Hepatocyte (in vitro differentiated cells): ENCODE data around the gene GDPD4.

ENCODE experiments used
- CTCF ChIP-seq: fragments of 200-600 bp; sonication (generic); IDR thresholded peaks from 2 replicates; pipeline ENCODE4 v1.5.1; 2016; ENCODE audit warnings: antibody characterized with exemption, mild to moderate bottlenecking; ENCODE audit not compliant: poor library complexity
- EZH2 ChIP-seq: fragments of 200-600 bp; sonication (generic); IDR thresholded peaks from 2 replicates; pipeline ENCODE4 v1.6.1; 2016; ENCODE audit warnings: antibody characterized with exemption, mild to moderate bottlenecking, borderline replicate concordance

DNA sequence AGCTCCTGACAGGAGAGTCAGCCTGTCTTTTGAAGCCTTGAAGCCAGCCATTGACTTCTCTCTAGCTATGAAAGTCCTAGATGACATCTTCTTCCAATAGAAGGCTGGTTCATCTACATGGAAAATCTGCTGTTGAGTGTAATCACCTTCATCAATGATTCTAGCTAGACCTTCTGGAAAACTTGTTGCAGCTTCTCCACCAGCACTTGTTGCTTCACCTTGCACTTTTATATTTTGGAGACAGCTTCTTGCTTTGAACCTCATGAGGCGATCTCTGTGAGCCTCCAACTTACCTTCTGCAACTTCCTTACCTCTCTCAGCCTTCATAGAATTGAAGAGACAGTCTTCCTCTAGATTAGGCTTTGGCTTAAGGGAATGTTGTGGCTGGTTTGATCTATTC is 115.2 kb downstream of the GDPD4 start:
- TF ChIP-seq CTCF: no peak
- no peak for TF ChIP-seq EZH2
